CD4-positive, CD25-positive, alpha-beta regulatory T cell (primary cell): ENCODE measurements around the gene LNPEP. TPM values are rescaled to one million over a fixed set of nuclear protein-coding genes. Genes with fewer than 3 reads are reported as not detected.
"Not testable (repeated sequence)": the region's sequence is repeated elsewhere in the genome, so short reads cannot be mapped to it uniquely, and the experiment has no call there.

Experiments
- ATAC-seq, 2 donors: fragments of 150-1000 bp; cut with Tn5 transposase; one replicate each; pipeline ENCODE4 v1.10.0; 2021; ENCODE audit warnings: low read depth in 2 of 2, moderate number of reproducible peaks in 2 of 2, moderate library complexity in 1 of 2
- DNase-seq, 3 donors: peaks; one replicate each; pipeline versions ENCODE4 v3.0.0 to v3.0.0-alpha.2; 2012 to 2022; ENCODE audit warnings: mixed read lengths in 1 of 3
- H3K27ac ChIP-seq: one replicate; pipeline ENCODE4 v1.7.0; 2013; ENCODE audit warnings: mild to moderate bottlenecking, low read length; ENCODE audit not compliant: insufficient read depth, poor library complexity, severe bottlenecking
- H3K27me3 ChIP-seq: one replicate; pipeline ENCODE4 v1.7.0; 2013; ENCODE audit warnings: low read length; ENCODE audit not compliant: control insufficient read depth, insufficient read depth
- H3K36me3 ChIP-seq: one replicate; pipeline ENCODE4 v1.7.0; 2013; ENCODE audit warnings: mild to moderate bottlenecking, low read length, moderate library complexity; ENCODE audit not compliant: control insufficient read depth, insufficient read depth
- H3K4me1 ChIP-seq: 2 replicates; pipeline ENCODE4 v1.7.0; 2013; ENCODE audit warnings: mild to moderate bottlenecking, low read length; ENCODE audit not compliant: insufficient read depth, control insufficient read depth, poor library complexity, severe bottlenecking
- H3K4me3 ChIP-seq: one replicate; pipeline ENCODE4 v1.7.0; 2013; ENCODE audit warnings: low read depth, mild to moderate bottlenecking, low read length, moderate library complexity
- H3K9me3 ChIP-seq, 2 experiments: 1 replicate in 1 of 2; 2 replicates in 1 of 2; pipeline ENCODE4 v1.7.0; 2013; ENCODE audit warnings: low read length in 2 of 2, mild to moderate bottlenecking in 1 of 2, moderate library complexity in 1 of 2; ENCODE audit not compliant: control insufficient read depth in 2 of 2
- H3K27ac Mint-ChIP-seq, 3 donors: one replicate each; pipeline ENCODE4 v1.8.0; 2020 to 2022; ENCODE audit warnings: mild to moderate bottlenecking in 3 of 3, mixed read lengths in 3 of 3, moderate library complexity in 2 of 3
- H3K27me3 Mint-ChIP-seq: one replicate; pipeline ENCODE4 v1.8.0; 2022; ENCODE audit warnings: mild to moderate bottlenecking, mixed read lengths
- H3K36me3 Mint-ChIP-seq: one replicate; pipeline ENCODE4 v1.8.0; 2020; ENCODE audit warnings: mixed read lengths
- H3K4me1 Mint-ChIP-seq, 4 donors: one replicate each; pipeline ENCODE4 v1.8.0; 2020 to 2022; ENCODE audit warnings: mixed read lengths in 4 of 4, mild to moderate bottlenecking in 1 of 4
- H3K4me3 Mint-ChIP-seq, 4 donors: one replicate each; pipeline ENCODE4 v1.8.0; 2020 to 2022; ENCODE audit warnings: mild to moderate bottlenecking in 4 of 4, mixed read lengths in 4 of 4, moderate library complexity in 3 of 4
- H3K9me3 Mint-ChIP-seq, 7 donors: one replicate each; pipeline ENCODE4 v1.8.0; 2020 to 2022; ENCODE audit warnings: mixed read lengths in 7 of 7, mild to moderate bottlenecking in 3 of 7, moderate library complexity in 2 of 7
- polyA plus RNA-seq, 4 donors: library from polyadenylated mRNA; unstranded; fragments of 300-500 nt; fragmentation: Illumina TruSeq; gene quantifications; one replicate each; pipeline ENCODE4 v1.2.3, GENCODE V29; 2021
- total RNA-seq: library from RNA; stranded (reverse); gene quantifications from one replicate; pipeline ENCODE4 v1.2.3, GENCODE V29; 2022

Gene LNPEP
- total and polyA plus RNA-seq, 5 donors from 2014 or later, result 39.6 to 95.7 (median 44.2) TPM

DNA sequence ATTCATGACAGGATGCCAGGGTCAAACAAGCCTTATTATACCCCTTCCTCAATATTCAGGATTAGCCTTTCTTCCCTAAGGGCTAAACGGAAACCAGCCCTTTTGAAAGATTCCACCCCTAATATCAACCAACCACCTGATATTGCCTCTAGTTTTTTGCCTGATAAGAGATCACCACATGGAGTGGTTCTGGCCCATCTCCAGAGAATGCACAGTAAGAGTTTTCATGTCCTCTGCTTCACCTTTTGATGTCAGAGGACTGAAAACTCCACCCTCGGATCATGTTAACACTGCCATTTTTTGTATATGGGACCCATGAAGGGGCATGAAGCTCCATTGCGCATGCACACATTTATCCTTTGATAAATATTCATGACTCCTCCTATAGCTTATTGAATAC lies 5.8 kb upstream of the LNPEP start:
- Mint-ChIP-seq H3K27ac (peak overlapping the region in 1 of 3 donors; percentile 8), H3K4me1 (peaks cover 20 to 82% (median 66%) of the 10 kb centered on the region in 4 donors), H3K36me3 (peaks cover 16% of the 10 kb centered on the region), H3K27me3 (no peaks in the 10 kb centered on the region), H3K4me3 (peak overlapping the region in 2 of 4 donors; percentile 15 to 37), H3K9me3 (no peaks in the 10 kb centered on the region)
- H3K27ac ChIP-seq, result no peak overlapping the region
- H3K27me3 ChIP-seq, result no peaks in the 10 kb centered on the region
- H3K4me3 ChIP-seq, result no peak overlapping the region
- peaks cover 43% of the 10 kb centered on the region for H3K4me1 ChIP-seq
- no peaks in the 10 kb centered on the region for H3K9me3 ChIP-seq
- no peaks in the 10 kb centered on the region for H3K36me3 ChIP-seq
- ATAC-seq (no peak), DNase-seq (no peak)

DNA sequence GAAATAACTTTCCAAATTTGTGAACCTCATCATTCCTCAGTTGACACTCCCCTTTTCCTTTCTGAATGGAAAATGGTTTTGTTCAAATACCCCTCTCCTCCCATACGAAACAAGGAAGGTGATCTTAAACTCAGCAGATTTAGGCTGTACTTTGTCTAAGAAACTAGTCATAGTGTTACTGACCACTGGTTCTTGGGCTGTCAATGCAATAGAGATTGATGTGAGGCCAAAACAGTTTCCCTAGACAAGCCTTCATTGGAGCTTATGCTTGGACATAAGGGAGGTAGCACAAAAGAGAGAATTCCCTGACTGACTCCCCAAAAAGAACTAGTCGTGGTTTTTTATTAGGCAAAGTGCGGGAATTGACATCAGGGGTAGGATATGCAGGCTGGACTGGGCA lies 5.3 kb upstream of the LNPEP start:
- H3K9me3 Mint-ChIP-seq, result no peaks in the 10 kb centered on the region
- no peak overlapping the region for H3K4me3 ChIP-seq
- H3K27me3 Mint-ChIP-seq, result peaks cover 4% of the 10 kb centered on the region
- H3K27ac Mint-ChIP-seq, result peak overlapping the region in 1 of 3 donors; percentile 94
- no peaks in the 10 kb centered on the region for H3K9me3 ChIP-seq
- no peak overlapping the region for H3K27ac ChIP-seq
- peaks cover 20 to 77% (median 61%) of the 10 kb centered on the region in 4 donors for H3K4me1 Mint-ChIP-seq
- peaks cover 46% of the 10 kb centered on the region for H3K4me1 ChIP-seq
- DNase-seq (no peak), ATAC-seq (no peak)
- peak overlapping the region in 2 of 4 donors; percentile 37 to 80 for H3K4me3 Mint-ChIP-seq
- H3K36me3 Mint-ChIP-seq, result peaks cover 16% of the 10 kb centered on the region
- no peaks in the 10 kb centered on the region for H3K36me3 ChIP-seq
- H3K27me3 ChIP-seq, result no peaks in the 10 kb centered on the region

GRCh38 chr5:96931037-96931436 lies 4.8 kb upstream of the LNPEP start:
- Histone ChIP-seq H3K4me1 (peaks cover 47% of the 10 kb centered on the region), H3K4me3 (peak overlapping the region; percentile 98)
- H3K27ac Mint-ChIP-seq, result peak overlapping the region; percentile 71 to 95 (median 94)
- DNase-seq, ATAC-seq, H3K27me3 Mint-ChIP-seq, H3K9me3 ChIP-seq, H3K9me3 Mint-ChIP-seq, H3K36me3 ChIP-seq, H3K27ac ChIP-seq, H3K27me3 ChIP-seq: not testable (repeated sequence)
- peaks cover 19 to 72% (median 60%) of the 10 kb centered on the region in 4 donors for H3K4me1 Mint-ChIP-seq
- peak overlapping the region in 3 of 4 donors; percentile 37 to 94 (median 91) for H3K4me3 Mint-ChIP-seq
- H3K36me3 Mint-ChIP-seq, result peaks cover 16% of the 10 kb centered on the region

DNA sequence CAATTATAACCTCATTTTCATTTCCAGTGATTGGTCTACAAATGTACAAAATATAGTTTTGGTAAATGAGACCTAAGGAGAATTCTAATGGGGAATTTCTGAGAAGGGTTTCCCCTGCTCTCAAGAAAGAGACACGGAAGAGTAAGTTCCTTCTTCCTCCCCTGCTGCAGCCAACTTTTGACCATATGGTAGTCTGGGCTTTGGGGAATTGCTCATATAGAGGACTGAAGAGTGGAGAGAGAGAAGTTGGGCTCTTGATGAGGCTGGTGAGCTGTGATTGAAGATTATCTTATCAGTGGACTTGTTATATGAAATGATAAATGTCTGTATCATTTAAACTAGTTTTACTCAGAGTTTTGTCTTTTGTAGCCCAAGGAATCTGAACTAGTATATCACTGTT lies 4.3 kb upstream of the LNPEP start:
- H3K4me3 ChIP-seq, result peak overlapping the region; percentile 98
- H3K9me3 Mint-ChIP-seq, result no peaks in the 10 kb centered on the region
- ATAC-seq (no peak), DNase-seq (no peak)
- H3K4me1 Mint-ChIP-seq, result peaks cover 14 to 67% (median 56%) of the 10 kb centered on the region in 4 donors
- H3K36me3 Mint-ChIP-seq, result peaks cover 16% of the 10 kb centered on the region
- no peaks in the 10 kb centered on the region for H3K27me3 ChIP-seq
- no peak overlapping the region for H3K27ac ChIP-seq
- peak overlapping the region; percentile 71 to 95 (median 94) for H3K27ac Mint-ChIP-seq
- peak overlapping the region; percentile 53 to 94 (median 83) for H3K4me3 Mint-ChIP-seq
- no peaks in the 10 kb centered on the region for H3K9me3 ChIP-seq
- no peaks in the 10 kb centered on the region for H3K36me3 ChIP-seq
- peaks cover 4% of the 10 kb centered on the region for H3K27me3 Mint-ChIP-seq
- H3K4me1 ChIP-seq, result peaks cover 50% of the 10 kb centered on the region

GRCh38 chr5:96932026-96932425 lies 3.9 kb upstream of the LNPEP start:
- no peak overlapping the region for H3K27ac ChIP-seq
- H3K4me3 Mint-ChIP-seq, result peak overlapping the region; percentile 53 to 94 (median 83)
- peak overlapping the region; percentile 98 for H3K4me3 ChIP-seq
- peaks cover 16% of the 10 kb centered on the region for H3K36me3 Mint-ChIP-seq
- H3K36me3 ChIP-seq, result no peaks in the 10 kb centered on the region
- H3K27me3 ChIP-seq, result no peaks in the 10 kb centered on the region
- DNase-seq (no peak), ATAC-seq (no peak)
- H3K27me3 Mint-ChIP-seq, result peaks cover 4% of the 10 kb centered on the region
- no peaks in the 10 kb centered on the region for H3K9me3 Mint-ChIP-seq
- H3K9me3 ChIP-seq, result no peaks in the 10 kb centered on the region
- H3K4me1 ChIP-seq, result peaks cover 54% of the 10 kb centered on the region
- peaks cover 14 to 66% (median 58%) of the 10 kb centered on the region in 4 donors for H3K4me1 Mint-ChIP-seq
- H3K27ac Mint-ChIP-seq, result peak overlapping the region; percentile 20 to 94 (median 57)

DNA sequence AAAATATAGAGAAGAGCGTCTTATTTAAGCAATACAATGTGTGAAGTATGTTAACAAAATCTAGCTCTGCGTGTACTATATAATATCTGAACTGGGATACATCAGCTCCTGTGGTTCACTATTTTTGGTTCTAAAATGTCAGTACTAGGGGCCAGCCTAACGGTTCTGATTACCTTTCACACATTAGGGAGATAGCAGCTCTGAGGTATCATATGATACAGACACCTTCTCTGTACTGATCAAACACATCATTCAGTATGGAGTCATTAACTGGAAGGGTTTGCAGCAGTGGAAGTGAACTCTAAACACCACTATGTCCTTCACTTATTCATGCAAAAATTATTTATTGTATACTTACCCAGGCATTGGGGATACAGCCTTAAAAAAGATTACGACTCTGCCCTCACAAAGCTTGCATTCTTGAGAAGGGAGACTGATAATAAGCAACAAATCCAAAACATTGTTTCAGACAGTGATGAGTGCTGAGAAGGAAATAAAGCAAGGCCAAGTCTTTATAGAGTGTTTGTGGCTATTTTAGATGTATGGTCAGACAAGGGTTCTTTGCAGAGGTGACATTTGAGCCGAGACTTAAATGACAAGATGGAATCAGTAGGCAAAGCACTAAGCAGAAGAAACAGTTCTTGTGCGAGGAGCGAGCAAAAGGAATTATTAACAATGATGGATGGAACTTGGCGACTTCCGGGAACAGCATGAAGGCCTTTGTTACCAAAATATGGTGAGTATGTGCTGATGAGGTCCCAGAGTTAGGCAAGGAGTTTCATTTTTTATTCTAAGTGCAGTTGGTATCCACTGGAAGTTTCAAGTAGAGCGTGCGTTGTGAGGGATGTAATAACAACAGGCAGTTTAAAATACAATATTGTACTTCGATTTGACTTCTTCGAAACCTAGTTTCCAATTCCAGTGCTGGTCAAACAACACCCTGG lies 1.8 kb upstream of the LNPEP start:
- peaks cover 9% of the 10 kb centered on the region for H3K36me3 Mint-ChIP-seq
- no peaks in the 10 kb centered on the region for H3K9me3 Mint-ChIP-seq
- ATAC-seq (no peak), DNase-seq (no peak)
- Histone ChIP-seq H3K27ac (peak overlapping the region; percentile 95), H3K4me1 (peaks cover 73% of the 10 kb centered on the region), H3K4me3 (peak overlapping the region; percentile 98), H3K9me3 (no peaks in the 10 kb centered on the region), H3K27me3 (no peaks in the 10 kb centered on the region), H3K36me3 (no peaks in the 10 kb centered on the region)
- H3K27me3 Mint-ChIP-seq, result peaks cover 4% of the 10 kb centered on the region
- H3K4me1 Mint-ChIP-seq, result peaks cover 26 to 73% (median 65%) of the 10 kb centered on the region in 4 donors
- peak overlapping the region; percentile 94 to 100 (median 95) for H3K27ac Mint-ChIP-seq
- H3K4me3 Mint-ChIP-seq, result peak overlapping the region; percentile 91 to 98 (median 92)

DNA sequence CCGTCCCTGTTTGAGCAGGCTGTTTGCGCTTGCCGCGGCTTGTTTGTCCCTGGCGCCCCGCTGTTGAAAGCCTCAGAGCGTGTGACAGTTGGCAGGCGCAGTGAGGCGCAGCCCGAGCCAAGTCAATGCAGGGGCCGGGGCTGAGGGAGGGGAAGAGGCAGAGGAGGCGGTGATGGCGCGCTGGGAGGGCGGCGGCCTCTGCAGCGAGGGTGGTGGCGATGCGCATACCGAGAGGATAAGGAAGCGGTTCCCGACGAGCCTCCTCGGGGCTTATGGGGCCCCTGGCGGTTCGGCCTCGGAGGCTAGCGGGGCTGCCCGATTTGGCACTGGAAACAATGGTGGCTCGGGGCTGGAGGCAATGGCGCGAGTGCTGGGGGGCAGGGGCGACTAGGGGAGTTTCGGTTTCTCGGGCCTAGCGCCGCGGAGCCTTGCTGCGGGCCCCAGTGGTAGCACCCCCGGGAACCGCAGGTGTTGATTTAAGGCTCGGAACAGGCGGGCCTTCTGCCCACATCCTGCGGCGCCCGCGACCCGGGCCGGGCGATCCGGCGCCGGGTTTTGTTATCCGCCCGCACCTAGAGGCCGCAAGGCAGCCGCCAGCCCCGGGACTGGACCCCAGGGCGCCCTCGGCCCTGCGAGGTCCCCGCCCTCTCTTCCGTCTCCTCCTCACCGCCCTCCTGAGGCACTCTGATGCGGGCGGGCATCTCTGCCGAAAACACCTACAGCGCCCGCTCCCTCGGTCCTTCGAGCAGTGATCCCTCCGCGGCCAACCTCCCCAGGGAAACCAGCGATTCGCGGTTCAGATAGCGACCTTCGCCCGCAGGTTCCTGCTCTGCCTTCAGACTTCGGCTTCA lies 947 bp upstream of the LNPEP start:
- Mint-ChIP-seq H3K4me1 (peaks cover 27 to 73% (median 60%) of the 10 kb centered on the region in 4 donors), H3K4me3 (peak overlapping the region; percentile 91 to 98 (median 92)), H3K36me3 (peaks cover 4% of the 10 kb centered on the region), H3K27ac (peak overlapping the region; percentile 94 to 100 (median 95)), H3K9me3 (no peaks in the 10 kb centered on the region), H3K27me3 (peaks cover 4% of the 10 kb centered on the region)
- ATAC-seq (peak; percentile 75 to 77), DNase-seq (peak; percentile 87 to 99 (median 97))
- Histone ChIP-seq H3K9me3 (no peaks in the 10 kb centered on the region), H3K27ac (peak overlapping the region; percentile 95), H3K27me3 (no peaks in the 10 kb centered on the region), H3K36me3 (no peaks in the 10 kb centered on the region), H3K4me1 (peaks cover 80% of the 10 kb centered on the region), H3K4me3 (peak overlapping the region; percentile 98)
